Posterior vena cava (tissue), 2 donors: Measurements from ENCODE around the gene CYP27C1. TPM values are rescaled to one million over a fixed set of nuclear protein-coding genes. Genes with fewer than 3 reads are reported as not detected.

Source experiments
- DNase-seq: peaks from one replicate; pipeline ENCODE4 v3.0.0-alpha.2; 2020; ENCODE audit warnings: low spot score
- intact Hi-C, 2 donors: fragments of 100-400 bp; cut with DNase I; formaldehyde crosslinking; loops; one replicate each; pipeline versions ENCODE4 v1.14.1 to v1.14.2; 2022 to 2023
- total RNA-seq, 2 donors: library from RNA; stranded (reverse); fragmentation: NEBNext Ultra II Directional; extraction: Animal tissue kit (Norgen Biotek cat#: 25700); gene quantifications; one replicate each; pipeline ENCODE4 v1.2.1, GENCODE V29; 2021
- donor health status: DM: yes; HTN: yes; CAD: no.
- donor health status: DM: yes; HTN: yes; CAD: no.

The CYP27C1 gene
- total RNA-seq, 2 donors from 2014 or later: 0.29 to 0.88 TPM

DNA sequence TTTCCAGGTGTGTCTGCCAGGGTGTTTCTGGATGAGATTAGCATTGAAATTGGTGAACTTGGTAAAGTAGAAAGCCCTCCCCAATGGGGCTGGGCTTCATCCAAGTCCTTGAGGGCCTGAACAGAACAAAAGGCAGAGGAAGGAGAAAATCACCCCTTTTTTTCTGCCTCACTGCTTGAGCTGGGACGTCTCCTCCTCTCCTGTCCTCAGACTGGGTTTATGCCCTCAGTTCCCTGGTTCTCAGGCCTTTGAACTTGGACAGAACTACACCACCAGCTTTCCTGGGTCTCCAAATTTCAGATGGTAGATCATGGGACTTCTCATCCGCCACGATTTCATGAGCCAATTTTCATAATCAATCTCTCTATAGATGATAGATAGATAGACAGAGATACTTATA lies 59.4 kb downstream of the CYP27C1 start:
- DNase-seq: peak; percentile 11
- intact Hi-C loops: no loop called here

DNA sequence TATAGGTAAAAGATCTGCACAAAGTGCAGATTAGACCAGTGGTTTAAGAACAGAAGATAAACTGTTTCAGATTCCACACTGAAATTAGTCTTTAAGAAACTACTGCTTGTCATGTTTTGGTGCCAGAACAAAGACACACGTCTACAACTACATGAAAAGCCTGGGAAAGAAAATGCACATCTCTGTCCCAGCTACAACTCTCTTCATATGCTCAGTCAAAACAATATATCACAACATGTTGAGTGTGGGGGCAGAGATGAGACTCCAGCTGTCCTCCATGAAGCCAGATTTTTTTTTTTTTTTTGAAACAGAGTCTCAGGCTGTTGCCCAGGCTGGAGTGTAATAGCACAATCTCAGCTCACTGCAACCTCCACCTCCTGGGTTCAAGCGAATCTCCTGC lies 60.6 kb downstream of the CYP27C1 start:
- no peak for DNase-seq
- intact Hi-C loops: no loop called here

DNA sequence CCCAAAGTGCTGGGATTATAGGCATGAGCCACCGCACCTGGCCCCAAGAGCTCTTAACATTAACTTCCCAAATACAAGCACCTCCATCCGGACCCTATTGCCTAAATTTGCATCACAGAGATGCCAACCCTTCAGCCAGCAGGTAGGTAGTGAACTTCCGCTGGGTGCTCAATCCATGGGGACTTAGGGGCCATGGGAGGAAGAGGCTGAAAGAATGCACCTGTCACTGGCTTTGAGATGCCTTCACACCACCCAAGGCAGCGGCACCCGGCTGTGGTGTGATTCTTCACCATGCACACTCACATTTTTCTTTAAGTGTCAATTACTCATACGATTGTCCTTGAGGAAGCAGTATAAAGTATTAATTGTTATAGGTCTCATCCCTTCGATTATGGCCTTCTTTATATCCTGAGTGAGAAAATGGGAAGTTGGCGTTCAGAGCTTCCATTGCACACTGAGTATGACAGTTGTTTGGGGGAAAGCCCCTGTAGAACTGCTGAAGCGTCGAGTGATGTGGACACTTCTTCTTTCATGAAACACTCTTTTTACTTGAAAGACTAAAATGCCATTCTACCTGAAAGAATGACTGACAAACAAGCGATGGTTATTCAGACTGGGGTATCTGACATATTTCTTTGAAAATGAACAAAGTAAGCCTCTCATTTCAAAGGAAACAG lies 61.3 kb downstream of the CYP27C1 start:
- intact Hi-C loops: no loop called here
- peak; percentile 62 for DNase-seq

DNA sequence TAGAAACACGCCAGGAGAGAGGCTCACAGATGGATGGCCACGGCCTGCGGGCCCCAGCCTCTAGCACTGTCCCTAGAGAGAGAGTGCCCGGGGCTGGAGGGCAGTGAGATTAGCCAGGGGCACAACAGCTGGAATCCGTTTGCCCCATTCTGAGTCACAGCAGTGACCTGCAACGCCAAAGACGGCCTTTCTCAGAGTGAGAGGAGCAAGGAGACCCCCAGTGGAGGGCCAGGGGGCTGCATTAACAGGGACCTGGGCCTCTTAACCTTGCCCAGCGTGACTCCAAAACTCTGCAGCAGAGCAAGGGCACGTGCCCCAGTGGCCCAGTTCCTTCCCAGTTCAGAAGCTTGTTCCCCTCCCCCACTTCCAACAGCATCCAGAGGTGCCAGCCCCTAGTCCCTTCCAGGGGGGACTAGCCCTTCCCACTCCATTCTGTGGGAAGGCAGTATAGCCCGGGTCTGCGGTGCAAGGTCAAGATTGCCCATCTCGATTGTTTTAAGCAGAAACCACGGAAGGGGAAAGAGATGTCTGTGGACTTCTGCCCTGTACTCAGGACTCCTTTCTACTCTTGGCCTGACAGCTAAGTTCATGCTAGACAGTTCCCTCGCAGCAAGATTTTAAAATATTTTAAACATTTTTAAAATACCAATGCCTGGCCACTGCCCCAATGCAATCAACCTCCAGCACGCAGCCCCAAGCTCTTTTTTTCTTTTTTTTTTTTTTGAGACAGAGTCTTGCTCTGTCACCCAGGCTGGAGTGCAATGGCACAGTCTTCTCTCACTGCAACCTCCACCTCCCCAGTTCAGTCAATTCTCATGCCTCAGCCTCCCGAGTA lies 62.2 kb downstream of the CYP27C1 start:
- intact Hi-C loops: no loop called here
- DNase-seq: peak; percentile 70

DNA sequence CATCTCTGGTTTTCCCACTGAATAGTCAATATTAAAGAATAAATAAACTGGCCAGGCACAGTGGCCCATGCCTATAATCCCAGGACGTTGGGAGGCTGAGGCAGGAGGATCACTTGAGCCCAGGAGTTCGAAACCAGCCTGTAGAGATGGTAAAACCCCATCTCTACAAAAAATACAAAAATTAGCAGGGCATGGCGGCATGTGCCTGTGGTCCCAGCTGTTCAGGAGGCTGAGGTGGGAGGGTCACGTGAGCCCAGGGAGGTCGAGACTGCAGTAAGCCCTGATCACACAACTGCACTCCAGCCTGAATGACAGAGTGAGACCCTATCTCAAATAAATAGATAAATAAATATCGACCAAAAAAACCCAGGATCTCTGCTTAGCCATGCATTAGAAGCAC lies 63.0 kb downstream of the CYP27C1 start:
- no peak for DNase-seq
- intact Hi-C loops: no loop called here

DNA sequence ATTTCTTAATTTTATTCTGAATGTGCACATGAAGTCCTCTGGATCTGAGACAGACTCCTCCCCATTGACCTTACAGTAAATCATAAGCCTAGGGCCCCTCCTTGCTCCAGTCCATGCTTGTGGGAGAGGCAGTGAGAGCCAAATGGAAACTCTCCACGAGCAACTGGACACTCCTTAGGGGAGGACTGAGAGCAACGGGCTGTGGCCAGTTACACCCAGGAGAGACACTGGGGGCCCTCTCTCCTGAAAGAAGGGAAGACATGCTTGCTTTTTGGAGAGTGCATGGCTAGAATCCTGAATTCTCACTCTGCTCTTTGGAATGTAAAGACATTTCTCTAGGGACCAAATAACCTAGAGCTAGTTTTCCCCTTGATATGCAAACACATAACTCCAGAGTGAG lies 64.2 kb downstream of the CYP27C1 start:
- intact Hi-C loops: no loop called here
- peak; percentile 88 for DNase-seq

DNA sequence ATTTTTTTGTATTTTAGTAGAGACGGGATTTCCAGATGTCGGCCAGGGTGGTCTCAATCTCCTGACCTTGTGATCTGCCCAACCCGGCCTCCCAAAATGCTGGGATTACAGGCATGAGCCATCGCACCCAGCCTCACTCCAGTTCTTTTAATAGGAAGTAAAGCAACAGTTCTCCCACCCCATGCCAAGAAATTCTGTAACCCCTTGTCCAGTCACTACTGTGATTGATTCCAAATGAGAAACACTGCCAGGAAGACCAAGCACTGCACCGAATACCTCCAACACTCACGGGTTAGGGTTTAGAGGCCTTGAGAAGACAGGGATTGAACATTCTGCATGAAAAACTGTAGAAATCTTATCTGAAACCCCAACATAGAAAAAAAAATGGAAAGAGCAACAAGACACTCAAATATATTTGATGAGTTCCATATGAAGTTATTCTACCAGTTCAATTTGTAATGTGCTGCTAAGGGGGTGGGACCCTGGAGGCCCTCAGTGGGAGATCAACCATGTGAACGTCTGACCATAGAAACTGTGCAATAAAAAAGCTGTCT lies 65.0 kb downstream of the CYP27C1 start:
- intact Hi-C loops: no loop called here
- peak; percentile 75 for DNase-seq

DNA sequence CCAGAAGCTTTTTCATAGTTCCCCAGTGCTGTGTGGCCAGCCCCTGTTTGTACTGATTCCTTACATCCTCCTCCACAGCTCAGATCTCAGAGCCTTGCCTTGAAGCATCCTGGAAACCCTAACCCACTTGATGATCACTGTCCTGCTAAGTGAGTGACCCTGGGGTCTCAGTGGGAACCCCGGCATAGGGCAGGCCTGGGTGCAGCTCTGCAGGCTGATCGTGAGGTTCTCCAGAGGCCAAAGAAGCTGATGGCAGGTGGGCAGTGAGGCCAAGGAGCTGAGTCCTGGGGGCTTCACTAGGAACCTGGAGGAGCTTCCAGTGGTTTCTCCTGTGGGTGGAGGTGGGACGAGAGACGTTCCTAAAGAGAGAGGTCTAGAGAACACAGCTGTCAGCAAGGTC lies 65.7 kb downstream of the CYP27C1 start:
- intact Hi-C loops: loop anchor here in 1 of 2 donors (5.0 kb wide), 1 partner anchor 87 kb away; no protein-coding TSS in a partner anchor
- DNase-seq: peak; percentile 74

DNA sequence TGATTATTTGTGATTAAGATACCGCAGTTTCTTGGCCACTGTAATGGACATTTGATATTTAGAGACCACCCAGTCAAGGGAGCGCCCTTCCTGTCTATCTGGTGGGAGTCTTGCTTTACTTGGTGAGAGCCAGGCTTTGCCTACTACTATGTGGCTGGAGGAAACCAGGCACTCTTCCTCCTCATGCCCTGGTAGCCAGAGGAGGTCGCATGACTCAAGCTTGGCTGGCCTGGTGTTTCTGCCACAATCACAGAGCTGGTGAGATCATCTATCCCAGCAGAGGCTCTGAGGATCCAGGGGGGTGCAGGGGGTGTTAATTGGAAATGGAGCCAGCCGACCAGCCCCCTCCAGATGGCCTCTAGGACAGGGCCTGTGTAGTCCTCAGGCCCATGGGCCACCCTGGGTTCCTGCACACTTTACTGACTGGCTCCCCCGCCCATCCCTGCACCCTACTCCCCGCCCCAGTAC lies 66.4 kb downstream of the CYP27C1 start:
- peak; percentile 86 for DNase-seq

DNA sequence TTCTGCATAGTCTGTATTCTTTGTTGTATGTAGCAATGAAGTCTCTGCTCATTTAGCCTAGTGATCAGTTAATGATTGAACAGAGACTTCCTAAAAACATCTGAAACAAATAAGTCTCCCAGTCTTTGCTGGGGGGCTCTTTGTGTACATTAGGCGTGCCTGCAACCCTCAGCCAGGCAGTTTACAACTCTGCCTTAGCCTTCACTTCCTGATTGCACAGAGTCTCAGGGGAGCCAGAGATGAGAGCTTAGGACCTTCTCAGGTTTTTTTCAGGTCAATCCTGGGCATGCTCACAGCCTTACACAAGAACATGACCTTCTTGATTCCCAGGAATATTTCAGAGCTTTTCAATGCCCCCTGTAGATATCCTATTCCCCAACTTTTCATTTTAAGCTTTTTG lies 69.1 kb downstream of the CYP27C1 start:
- intact Hi-C loops: loop anchor here in 1 of 2 donors (5.0 kb wide), 1 partner anchor 84 kb away; no protein-coding TSS in a partner anchor
- no peak for DNase-seq

More for the DNA sequence above, 66.4 kb downstream of the CYP27C1 start:
- intact Hi-C loops: loop anchor here in 1 of 2 donors (5.0 kb wide), 1 partner anchor 86 kb away; no protein-coding TSS in a partner anchor

DNA sequence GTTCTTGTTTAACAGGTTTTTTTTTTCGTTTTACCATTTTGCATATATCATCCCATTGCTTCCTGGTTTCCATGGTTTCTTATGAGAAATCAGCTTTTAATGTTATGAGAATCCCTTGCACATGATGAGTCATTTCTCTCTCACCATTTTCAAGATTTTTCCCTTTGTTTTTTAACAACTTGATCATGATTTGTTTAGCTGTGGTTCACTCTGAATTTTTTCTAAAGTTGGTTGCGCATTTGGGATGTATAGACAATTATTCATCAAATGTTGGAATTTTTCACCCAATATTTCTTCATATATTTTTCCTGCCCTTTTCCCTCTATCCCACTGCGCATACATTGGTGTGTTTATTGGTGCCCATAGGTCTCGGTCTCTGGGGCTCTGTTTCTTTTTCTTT lies 70.7 kb downstream of the CYP27C1 start:
- DNase-seq: no peak
- intact Hi-C loops: no loop called here

DNA sequence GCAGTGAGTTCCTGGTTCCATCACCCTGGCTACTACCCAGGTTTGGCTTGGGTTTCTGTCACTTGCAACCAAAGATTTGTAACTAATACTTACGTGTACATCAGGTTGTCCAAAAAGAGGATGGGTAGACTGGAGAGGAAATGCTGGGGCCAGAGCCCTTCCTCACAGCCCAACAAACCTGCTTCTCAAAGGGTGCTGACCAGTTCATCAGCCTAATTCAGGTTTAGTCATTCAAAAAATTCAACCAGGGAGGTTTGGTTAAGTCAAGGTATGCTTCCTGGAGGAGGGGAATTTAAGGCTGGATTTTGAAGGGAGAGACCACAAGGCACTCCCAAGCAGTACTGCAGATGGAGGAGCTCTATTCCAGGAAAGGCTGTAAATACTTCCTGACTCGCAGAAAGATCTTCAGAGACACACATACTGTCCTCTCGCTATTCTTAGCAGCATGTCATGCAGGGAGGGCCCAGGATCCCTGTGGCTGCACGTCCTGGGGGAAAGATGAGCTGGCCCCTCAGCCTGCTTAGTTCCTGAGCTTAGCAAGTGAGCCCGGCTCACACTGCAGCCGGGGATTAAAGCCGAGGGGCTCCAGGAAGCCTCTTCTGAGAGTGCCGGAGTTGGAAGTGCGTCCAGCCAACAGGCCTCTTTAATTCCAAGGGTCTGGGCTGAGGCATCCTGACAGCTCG lies 73.1 kb downstream of the CYP27C1 start:
- intact Hi-C loops: no loop called here
- DNase-seq: peak; percentile 55

DNA sequence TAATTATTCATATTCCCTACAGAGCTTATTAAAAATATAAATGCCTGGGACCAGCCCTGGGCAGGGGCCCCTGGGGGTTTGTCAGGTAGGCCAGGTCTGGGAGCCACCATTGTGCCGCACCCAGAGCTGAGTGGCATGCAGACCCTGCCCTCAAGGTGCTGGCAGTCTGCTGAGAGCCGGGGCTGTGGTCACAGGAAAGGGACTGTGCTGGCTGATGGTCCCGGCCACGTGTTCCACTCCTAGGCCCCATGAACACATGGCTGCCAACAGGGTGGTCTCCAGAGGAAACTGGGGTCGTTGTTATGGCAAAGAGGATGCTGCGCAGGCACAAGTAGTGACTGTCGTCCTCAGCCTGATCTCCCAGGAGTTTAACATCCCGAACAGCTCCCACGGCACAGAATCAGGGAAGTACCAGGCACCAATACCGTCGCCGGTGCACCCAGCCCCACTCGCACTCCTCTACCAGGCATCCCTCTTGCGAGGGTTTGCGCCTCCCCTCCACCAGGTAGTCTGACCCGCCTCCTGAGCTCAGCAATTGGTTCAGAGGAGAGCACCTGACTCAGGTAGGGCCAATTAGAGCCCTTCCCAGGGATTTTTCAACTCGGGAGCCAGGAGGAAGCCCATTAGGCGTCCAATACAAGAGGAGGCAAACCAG lies 73.9 kb downstream of the CYP27C1 start:
- intact Hi-C loops: no loop called here
- peak; percentile 62 for DNase-seq

DNA sequence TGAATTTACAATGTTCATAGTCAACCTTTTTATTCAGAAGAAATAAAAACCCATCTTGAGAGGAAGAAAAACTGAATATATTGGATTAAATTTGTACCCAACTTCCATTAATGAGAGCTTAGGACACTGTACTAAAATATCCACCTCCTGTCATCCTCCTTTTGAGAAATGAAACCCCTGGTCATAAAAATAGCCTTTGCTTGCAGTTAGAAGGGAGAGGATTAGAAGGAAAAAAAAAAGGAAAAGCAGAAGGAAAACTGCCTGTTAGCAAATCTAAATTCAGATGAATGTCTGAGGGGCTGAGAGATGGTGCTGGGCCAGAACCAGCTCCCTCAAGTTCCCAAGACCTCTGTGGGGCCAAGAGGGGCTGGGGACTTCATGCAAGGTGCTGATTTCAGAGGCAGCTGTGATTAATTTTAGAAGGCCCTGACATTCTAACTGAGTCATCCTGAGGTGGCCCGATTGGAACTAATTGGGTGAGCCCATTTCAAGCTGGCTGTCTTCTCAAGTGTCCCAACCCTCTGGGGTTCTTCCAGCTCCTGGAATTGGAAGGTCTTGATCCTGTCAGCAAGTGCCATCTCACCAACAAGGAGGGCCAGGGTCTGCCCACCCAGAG lies 74.7 kb downstream of the CYP27C1 start:
- intact Hi-C loops: no loop called here
- peak; percentile 65 for DNase-seq

DNA sequence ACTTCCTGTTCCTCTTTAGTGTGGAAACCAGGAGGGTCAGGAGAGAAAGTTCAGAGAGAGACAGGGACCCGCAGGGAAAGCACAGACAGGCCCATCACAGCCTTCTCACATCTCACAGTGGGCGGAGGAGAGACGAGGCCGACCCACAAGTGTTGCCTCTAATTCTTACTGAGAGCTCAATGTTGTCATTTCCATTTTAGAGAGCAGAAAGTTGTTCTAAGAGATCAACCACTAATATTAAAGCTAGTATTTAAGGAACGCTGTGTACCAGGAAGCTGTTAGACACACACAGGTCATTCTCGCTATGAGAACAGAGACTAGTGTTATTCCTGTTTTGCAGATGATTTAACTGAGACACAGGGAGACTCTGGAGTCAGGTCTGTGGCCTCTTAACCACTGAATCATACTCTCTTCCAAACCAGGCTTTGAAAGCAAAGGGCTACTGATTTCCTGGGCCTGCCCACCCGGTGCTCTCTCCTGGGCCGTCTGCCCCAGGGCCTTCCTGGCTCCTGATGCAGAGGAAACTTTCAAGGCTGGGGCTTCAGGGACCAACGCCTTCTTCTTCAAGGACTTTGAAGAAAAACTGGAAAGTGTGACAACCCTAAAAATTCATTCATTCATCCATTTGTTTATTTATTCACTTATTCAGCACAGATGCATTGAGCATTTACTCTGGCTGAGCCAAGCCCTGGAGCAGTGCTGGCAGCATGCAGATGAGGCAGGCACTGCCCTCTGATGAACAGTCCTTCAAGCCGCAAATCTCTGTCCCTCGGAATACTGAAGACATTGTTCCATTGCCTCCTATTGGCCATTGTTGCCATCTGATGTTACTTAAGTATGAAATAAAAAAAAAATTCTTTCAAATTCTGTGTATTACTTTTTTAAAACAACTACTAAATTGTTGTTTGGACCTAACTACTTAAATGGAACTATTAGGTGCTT lies 76.0 kb downstream of the CYP27C1 start:
- intact Hi-C loops: no loop called here
- DNase-seq: peak; percentile 54

DNA sequence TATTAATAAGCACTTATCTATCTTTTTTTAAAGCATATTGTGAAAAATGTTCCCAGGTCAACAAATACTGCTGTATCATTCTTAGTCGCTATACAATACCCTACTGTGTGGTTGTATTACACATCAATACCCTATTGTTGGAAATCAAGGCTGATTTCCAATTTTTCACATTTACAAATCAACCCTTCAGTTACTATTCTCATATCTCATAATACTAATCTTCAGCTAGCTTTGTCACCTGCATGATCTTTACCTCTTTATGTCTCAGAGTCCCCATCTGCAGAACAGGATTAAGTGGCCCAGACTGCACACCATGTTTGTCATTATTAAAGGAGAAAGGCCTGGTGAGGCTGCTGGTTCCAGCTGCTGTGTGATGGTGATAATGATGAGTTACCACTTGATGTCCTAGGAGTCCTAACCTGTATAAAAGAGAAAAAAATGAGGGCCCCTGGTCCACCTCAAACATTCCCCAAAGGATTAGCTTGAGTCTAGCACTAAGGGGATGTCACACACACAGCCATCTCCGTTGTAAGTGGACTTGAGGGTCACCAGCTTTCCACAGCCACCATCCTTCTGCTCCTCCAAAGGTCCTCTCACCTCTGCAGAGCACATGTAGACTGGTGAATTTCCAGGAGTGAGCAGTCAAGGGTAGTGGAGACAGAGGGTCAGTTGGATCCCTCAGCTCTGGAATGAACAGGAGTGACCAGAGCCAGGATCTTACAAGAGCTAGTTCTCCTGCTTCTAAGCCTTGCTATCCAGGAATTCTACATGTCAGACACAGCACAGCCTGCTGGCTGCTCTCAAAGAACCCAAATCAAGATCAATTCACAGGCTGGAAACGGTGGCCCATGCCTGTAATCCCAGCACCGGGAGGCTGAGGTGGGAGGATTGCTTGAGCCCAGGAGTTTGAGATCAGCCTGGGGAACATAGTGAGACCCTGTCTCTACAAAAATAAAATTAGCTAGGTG lies 77.2 kb downstream of the CYP27C1 start:
- intact Hi-C loops: no loop called here
- DNase-seq: no peak
